Nucleus accumbens (tissue), 56 donors: ENCODE measurements around the gene RAB6C.
"Not testable (repeated sequence)": the region's sequence is repeated elsewhere in the genome, so short reads cannot be mapped to it uniquely, and the experiment has no call there.

Experiments
- DNase-seq, 56 donors: peaks; one replicate each; lab custom pipeline; 2025; lab: John Stamatoyannopoulos, UW

RAB6C gene

GRCh38 chr2:129979629-129980155 is at the start of gene RAB6C:
RAB6C (plus strand) TSS chr2:129979666; CDS start chr2:129980116, 450 bp downstream.
- DNase-seq = peak in 40 of 56 donors; percentile 10 to 65 (median 42)

- no peak for DNase-seq
Measured at GRCh38 chr2:129930451-129930850, 49.0 kb upstream of the RAB6C start.

- DNase-seq = not testable (repeated sequence)
Measured at GRCh38 chr2:129933387-129933786, 46.1 kb upstream of the RAB6C start.

GRCh38 chr2:129934044-129934822 is 45.2 kb upstream of the RAB6C start:
- peak in 4 of 56 donors; percentile 17 to 38 (median 26) for DNase-seq

GRCh38 chr2:129935118-129935517 is 44.3 kb upstream of the RAB6C start:
- DNase-seq = no peak

- peak in 12 of 56 donors; percentile 19 to 82 (median 32) for DNase-seq
Measured at GRCh38 chr2:129936334-129936934, 43.0 kb upstream of the RAB6C start.

GRCh38 chr2:129938850-129939471 is 40.5 kb upstream of the RAB6C start:
- peak in 11 of 56 donors; percentile 17 to 46 (median 40) for DNase-seq

GRCh38 chr2:129943456-129943855 is 36.0 kb upstream of the RAB6C start:
- DNase-seq = not testable (repeated sequence)

GRCh38 chr2:129945557-129945956 is 33.9 kb upstream of the RAB6C start:
- no peak for DNase-seq

GRCh38 chr2:129947712-129948111 is 31.8 kb upstream of the RAB6C start:
- DNase-seq = not testable (repeated sequence)

GRCh38 chr2:129956171-129956570 is 23.3 kb upstream of the RAB6C start:
- DNase-seq = not testable (repeated sequence)

- DNase-seq = no peak
Measured at GRCh38 chr2:129957891-129958290, 21.6 kb upstream of the RAB6C start.

GRCh38 chr2:129958736-129959135 is 20.7 kb upstream of the RAB6C start:
- not testable (repeated sequence) for DNase-seq

- not testable (repeated sequence) for DNase-seq
Measured at GRCh38 chr2:129968605-129969004, 10.9 kb upstream of the RAB6C start.

GRCh38 chr2:129975016-129975774 is 4.3 kb upstream of the RAB6C start:
- DNase-seq = peak in 1 of 56 donors; percentile 29

- not testable (repeated sequence) for DNase-seq
Measured at GRCh38 chr2:129976969-129977368, 2.5 kb upstream of the RAB6C start.

- no peak for DNase-seq
Measured at GRCh38 chr2:129977986-129978385, 1.5 kb upstream of the RAB6C start.

- peak in 1 of 56 donors; percentile 37 for DNase-seq
Measured at GRCh38 chr2:129980246-129980645, 780 bp downstream of the RAB6C start.

- DNase-seq = not testable (repeated sequence)
Measured at GRCh38 chr2:129981689-129982088, 2.2 kb downstream of the RAB6C start.

- DNase-seq = no peak
Measured at GRCh38 chr2:129984426-129984825, 5.0 kb downstream of the RAB6C start.
